Gastroesophageal sphincter (tissue), 4 donors: ENCODE measurements around the gene PTPN14. TPM values are rescaled to one million over a fixed set of nuclear protein-coding genes. Genes with fewer than 3 reads are reported as not detected.

ENCODE experiments used
- ATAC-seq: fragments of 150-250 bp; one replicate; pipeline ENCODE4 v1.9.1; 2016; ENCODE audit warnings: mild to moderate bottlenecking, moderate library complexity
- H3K27ac ChIP-seq, 4 donors: fragments of 200-600 bp; sonication (generic) in 3 of 4; 1 replicate in 3 of 4; 2 replicates in 1 of 4; pipeline ENCODE4 v1.5.1; 2016 to 2019
- H3K27me3 ChIP-seq: fragments of 200-600 bp; sonication (generic); one replicate; pipeline ENCODE4 v1.5.1; 2019
- H3K36me3 ChIP-seq, 2 donors: fragments of 200-600 bp; sonication (generic); one replicate each; pipeline ENCODE4 v1.5.1; 2019; ENCODE audit warnings: control low read depth in 1 of 2
- H3K4me1 ChIP-seq, 3 donors: fragments of 200-600 bp; sonication (generic); 1 replicate in 2 of 3; 2 replicates in 1 of 3; pipeline ENCODE4 v1.5.1; 2016 to 2019; ENCODE audit warnings: control low read depth in 2 of 3
- H3K4me3 ChIP-seq, 2 donors: fragments of 200-600 bp; sonication (generic); one replicate each; pipeline ENCODE4 v1.5.1; 2019; ENCODE audit warnings: mild to moderate bottlenecking in 1 of 2, moderate library complexity in 1 of 2
- H3K9me3 ChIP-seq, 3 donors: fragments of 200-600 bp; sonication (generic); one replicate each; pipeline ENCODE4 v1.5.1; 2017 to 2019; ENCODE audit warnings: control low read depth in 2 of 3
- EP300 ChIP-seq: sonication (generic); formaldehyde crosslinking; IDR thresholded peaks from one replicate; pipeline ENCODE4 v1.6.1; 2017; ENCODE audit warnings: antibody characterized with exemption, mild to moderate bottlenecking
- POLR2A ChIP-seq, 2 donors: fragments of 450-650 bp; IDR thresholded peaks; one replicate each; pipeline ENCODE4 v1.6.1; 2017; ENCODE audit warnings: antibody characterized with exemption in 2 of 2, mild to moderate bottlenecking in 2 of 2, moderate library complexity in 1 of 2
- POLR2AphosphoS5 ChIP-seq: sonication (generic); formaldehyde crosslinking; IDR thresholded peaks from one replicate; pipeline ENCODE4 v1.6.1; 2017; ENCODE audit warnings: antibody characterized with exemption
- WGBS, 2 donors: methylation state at CpG; one replicate each; pipeline ENCODE4 v1.1.5; 2018; ENCODE audit warnings: low coverage in 1 of 2; 5-methylcytosine and 5-hydroxymethylcytosine counted together
- total RNA-seq, 4 donors: library from RNA; depleted of rRNA; stranded (reverse); fragments of >200 nt; gene quantifications; one replicate each; pipeline ENCODE4 v1.1.0, GENCODE V29; 2016
- TF ChIP-seq, protein P1 (sequence below), 4 experiments: fragments of 200-600 bp in 2 of 4; fragments of 450-650 bp in 2 of 4; sonication (generic) in 1 of 4; IDR thresholded peaks; one replicate each; pipeline ENCODE4 v1.5.1; 2017 to 2019; ENCODE audit warnings: antibody characterized with exemption in 4 of 4, mild to moderate bottlenecking in 2 of 4, moderate library complexity in 2 of 4

PTPN14 gene
- total RNA-seq, 4 donors from 2014 or later, result 38.9 to 96.8 (median 75.4) TPM

DNA sequence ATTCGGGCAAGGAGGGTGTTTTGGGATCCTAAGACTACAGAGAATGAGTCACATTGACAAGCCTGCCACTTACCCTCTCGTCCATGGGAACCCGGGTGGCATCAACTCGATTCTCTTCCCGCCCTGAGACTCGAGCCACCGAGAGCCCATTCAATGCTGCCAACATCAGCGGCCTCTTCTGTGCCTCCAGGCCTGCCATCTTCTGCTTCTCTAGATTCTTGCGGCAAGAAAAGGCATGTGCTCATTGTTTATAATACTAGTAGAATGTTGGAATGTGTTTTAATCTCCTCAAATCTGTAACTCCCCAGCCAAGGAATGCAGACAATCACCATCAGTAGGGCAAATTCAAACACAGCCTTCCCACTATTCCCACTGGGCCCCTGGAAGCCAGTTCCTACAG, 173.5 kb downstream of the PTPN14 start:
- TF ChIP-seq, protein P1, sequence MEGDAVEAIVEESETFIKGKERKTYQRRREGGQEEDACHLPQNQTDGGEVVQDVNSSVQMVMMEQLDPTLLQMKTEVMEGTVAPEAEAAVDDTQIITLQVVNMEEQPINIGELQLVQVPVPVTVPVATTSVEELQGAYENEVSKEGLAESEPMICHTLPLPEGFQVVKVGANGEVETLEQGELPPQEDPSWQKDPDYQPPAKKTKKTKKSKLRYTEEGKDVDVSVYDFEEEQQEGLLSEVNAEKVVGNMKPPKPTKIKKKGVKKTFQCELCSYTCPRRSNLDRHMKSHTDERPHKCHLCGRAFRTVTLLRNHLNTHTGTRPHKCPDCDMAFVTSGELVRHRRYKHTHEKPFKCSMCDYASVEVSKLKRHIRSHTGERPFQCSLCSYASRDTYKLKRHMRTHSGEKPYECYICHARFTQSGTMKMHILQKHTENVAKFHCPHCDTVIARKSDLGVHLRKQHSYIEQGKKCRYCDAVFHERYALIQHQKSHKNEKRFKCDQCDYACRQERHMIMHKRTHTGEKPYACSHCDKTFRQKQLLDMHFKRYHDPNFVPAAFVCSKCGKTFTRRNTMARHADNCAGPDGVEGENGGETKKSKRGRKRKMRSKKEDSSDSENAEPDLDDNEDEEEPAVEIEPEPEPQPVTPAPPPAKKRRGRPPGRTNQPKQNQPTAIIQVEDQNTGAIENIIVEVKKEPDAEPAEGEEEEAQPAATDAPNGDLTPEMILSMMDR (IDR thresholded peaks at IDR 0.05), result no peak
- no peak for TF ChIP-seq EP300
- TF ChIP-seq POLR2A (IDR thresholded peaks at IDR 0.05), result no peak
- no peak for TF ChIP-seq POLR2AphosphoS5
- H3K27me3 ChIP-seq, result no peaks in the 10 kb centered on the region
- ATAC-seq, result no peak
- WGBS, 2 donors, result 67 to 68% methylated on average over 6 to 8 of the region's 9 CpGs
- H3K4me3 ChIP-seq, result no peak overlapping the region
- H3K27ac ChIP-seq, result peak overlapping the region in 2 of 4 donors; percentile 49
- peaks cover 0 to 27% (median 5%) of the 10 kb centered on the region in 3 donors for H3K4me1 ChIP-seq
- H3K9me3 ChIP-seq, result no peaks in the 10 kb centered on the region
- peaks cover 0 to 57% of the 10 kb centered on the region in 2 donors for H3K36me3 ChIP-seq

DNA sequence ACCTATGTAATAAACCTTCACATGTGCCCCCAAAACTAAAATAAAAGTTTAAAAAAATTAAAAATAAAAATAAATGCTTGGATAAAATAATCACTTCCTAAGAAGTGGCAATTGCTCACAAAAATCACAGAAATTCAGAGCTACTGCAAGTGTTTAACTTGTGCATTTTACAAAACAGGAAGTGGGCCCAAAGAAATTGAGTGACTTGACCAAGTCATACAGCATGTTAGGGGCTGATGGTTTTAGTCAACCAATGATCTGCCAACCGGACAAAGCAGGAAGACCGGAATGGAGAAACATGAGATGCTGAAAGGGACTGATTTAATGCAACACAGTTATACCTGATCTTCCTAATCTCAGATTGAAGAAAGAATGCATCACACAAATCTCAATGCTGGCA, 173.9 kb downstream of the PTPN14 start:
- Histone ChIP-seq H3K36me3 (peaks cover 0 to 56% of the 10 kb centered on the region in 2 donors), H3K27ac (peak overlapping the region in 2 of 4 donors; percentile 49), H3K9me3 (no peaks in the 10 kb centered on the region), H3K27me3 (no peaks in the 10 kb centered on the region), H3K4me3 (no peak overlapping the region), H3K4me1 (peaks cover 0 to 27% (median 5%) of the 10 kb centered on the region in 3 donors)
- 82 to 100% methylated on average over 2 of the region's 2 CpGs for WGBS, 2 donors
- no peak for ATAC-seq
- TF ChIP-seq POLR2A (IDR thresholded peaks at IDR 0.05) (no peak), POLR2AphosphoS5 (no peak), EP300 (no peak)
- TF ChIP-seq, protein P1 (IDR thresholded peaks at IDR 0.05), result no peak

DNA sequence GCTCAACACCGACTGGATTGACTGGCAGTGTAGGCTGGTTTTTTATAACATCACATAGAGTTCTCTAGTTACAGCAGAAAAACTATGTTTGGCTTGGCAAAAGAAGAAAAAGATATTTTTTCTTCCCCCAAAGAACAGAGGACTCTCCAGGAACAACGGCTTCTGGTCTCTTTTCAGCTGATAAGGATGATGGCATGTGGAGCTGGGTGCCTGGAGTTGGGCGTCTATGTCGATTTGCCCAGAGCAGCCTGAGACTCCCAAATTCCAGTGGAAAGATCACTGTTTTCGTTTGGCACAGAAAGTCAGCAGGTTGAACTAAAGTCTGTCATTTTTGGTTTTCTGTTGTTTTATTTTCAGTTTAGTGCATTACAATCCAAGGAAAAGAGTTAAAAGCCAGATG, 179.3 kb downstream of the PTPN14 start:
- Histone ChIP-seq H3K27me3 (no peaks in the 10 kb centered on the region), H3K4me1 (peaks cover 0 to 8% (median 0%) of the 10 kb centered on the region in 3 donors), H3K27ac (no peak overlapping the region), H3K36me3 (peaks cover 0 to 71% of the 10 kb centered on the region in 2 donors), H3K9me3 (no peaks in the 10 kb centered on the region), H3K4me3 (no peak overlapping the region)
- TF ChIP-seq EP300, result no peak
- TF ChIP-seq, protein P1 (IDR thresholded peaks at IDR 0.05), result no peak
- no peak for TF ChIP-seq POLR2A (IDR thresholded peaks at IDR 0.05)
- no peak for TF ChIP-seq POLR2AphosphoS5
- no peak for ATAC-seq
- 41 to 58% methylated on average over 5 of the region's 5 CpGs for WGBS, 2 donors

DNA sequence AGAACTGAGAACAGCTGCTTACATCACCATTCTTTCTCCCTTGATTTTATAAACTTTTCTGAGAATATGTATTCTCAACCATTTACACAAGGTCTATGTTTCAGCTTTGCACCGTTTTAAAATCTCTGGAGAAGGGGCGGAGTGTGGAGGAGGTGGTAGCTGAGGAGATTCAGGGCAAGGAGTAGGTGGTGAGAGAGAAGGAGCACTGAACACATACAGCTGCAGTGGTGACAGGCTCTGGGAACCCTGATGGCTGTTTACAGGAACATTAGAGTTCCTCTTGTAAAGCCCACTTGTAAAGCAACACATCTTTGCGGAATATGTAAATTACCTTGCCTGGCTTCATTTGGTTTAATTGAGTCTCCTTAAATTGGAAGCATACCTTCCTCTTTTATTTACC, 180.8 kb downstream of the PTPN14 start:
- no peaks in the 10 kb centered on the region for H3K9me3 ChIP-seq
- ATAC-seq, result no peak
- peaks cover 0 to 8% (median 0%) of the 10 kb centered on the region in 3 donors for H3K4me1 ChIP-seq
- no peak overlapping the region for H3K4me3 ChIP-seq
- H3K27me3 ChIP-seq, result no peaks in the 10 kb centered on the region
- H3K36me3 ChIP-seq, result peaks cover 0 to 72% of the 10 kb centered on the region in 2 donors
- TF ChIP-seq POLR2A (IDR thresholded peaks at IDR 0.05) (no peak), EP300 (no peak), POLR2AphosphoS5 (no peak)
- TF ChIP-seq, protein P1 (IDR thresholded peaks at IDR 0.05), result no peak
- 68 to 100% methylated on average over 2 to 3 of the region's 3 CpGs for WGBS, 2 donors
- H3K27ac ChIP-seq, result no peak overlapping the region

DNA sequence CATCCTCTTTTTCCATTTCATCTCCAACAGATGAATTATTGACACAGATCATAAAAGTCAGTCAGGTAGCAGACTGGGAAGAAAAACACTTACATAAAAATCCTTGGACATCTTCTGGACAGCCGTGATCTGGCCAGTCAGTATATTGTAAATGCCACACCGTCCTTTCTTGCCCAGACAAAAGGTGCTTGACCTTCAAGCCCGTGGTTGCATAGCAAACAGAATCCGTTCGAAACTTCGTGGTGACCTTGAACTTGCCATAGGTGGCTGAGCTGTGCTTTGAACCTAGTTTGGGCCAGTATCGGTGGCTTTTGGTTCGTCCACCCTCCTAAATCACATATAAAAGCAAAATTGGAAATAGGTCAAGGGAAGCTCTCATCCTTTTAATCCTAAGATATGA, 182.0 kb downstream of the PTPN14 start:
- TF ChIP-seq POLR2AphosphoS5 (no peak), POLR2A (IDR thresholded peaks at IDR 0.05) (no peak), EP300 (no peak)
- TF ChIP-seq, protein P1 (IDR thresholded peaks at IDR 0.05), result no peak
- no peak overlapping the region for H3K27ac ChIP-seq
- H3K27me3 ChIP-seq, result no peaks in the 10 kb centered on the region
- no peak overlapping the region for H3K4me3 ChIP-seq
- 96 to 98% methylated on average over 7 of the region's 8 CpGs for WGBS, 2 donors
- peaks cover 0 to 2% (median 0%) of the 10 kb centered on the region in 3 donors for H3K4me1 ChIP-seq
- no peaks in the 10 kb centered on the region for H3K9me3 ChIP-seq
- no peak for ATAC-seq
- H3K36me3 ChIP-seq, result peaks cover 0 to 78% of the 10 kb centered on the region in 2 donors
